Activated CD4-positive, CD25-positive, alpha-beta regulatory T cell (primary cell): ENCODE data around the gene VASH1.
A peak's percentile ranks its signal among the peaks of the same experiment; 100 is the strongest.

Experiments used
- DNase-seq, 4 experiments: peaks; one replicate each; lab custom pipeline; 2025; lab: John Stamatoyannopoulos, UW

VASH1 gene

DNA sequence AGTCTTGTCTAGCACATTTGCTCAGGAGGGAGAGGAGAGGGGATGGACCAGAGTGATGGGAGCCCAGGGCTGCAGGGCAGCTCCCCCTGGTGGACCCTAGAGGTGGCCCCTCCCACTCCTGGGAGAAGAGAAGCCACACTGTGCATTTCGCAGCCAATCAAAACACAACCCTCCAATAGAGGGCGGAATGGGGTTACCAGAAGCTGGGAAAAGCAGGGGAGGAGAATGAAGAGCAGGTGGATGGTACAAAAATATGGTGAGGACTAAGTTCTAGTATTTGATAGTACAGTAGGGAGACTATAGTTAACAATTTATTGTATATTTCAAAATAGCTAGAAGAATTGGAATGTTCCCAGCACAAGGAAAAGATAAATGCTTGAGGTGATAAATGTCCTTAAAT lies 23.6 kb downstream of the VASH1 start:
- peak in 2 of 4 experiments; percentile 15 to 17 for DNase-seq

DNA sequence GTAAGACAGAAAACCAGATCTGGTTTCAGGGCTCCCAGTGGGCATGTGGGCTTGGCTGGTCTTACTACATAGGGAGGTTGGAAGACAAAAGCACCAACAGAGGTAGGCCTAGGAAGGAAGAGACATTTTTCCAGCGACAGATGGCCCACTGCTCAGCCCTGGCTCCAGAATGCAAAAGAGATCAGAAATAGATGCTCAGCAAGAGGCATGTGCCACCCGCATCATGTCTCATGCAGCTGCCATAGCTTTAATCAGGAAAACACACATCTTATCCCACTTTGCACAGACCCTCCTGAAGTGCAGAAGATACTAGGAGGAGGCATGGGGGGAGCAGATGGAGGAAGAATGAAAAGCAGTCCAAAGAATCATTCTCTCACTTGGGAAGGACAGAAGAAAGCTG lies 25.3 kb downstream of the VASH1 start:
- DNase-seq, result no peak

DNA sequence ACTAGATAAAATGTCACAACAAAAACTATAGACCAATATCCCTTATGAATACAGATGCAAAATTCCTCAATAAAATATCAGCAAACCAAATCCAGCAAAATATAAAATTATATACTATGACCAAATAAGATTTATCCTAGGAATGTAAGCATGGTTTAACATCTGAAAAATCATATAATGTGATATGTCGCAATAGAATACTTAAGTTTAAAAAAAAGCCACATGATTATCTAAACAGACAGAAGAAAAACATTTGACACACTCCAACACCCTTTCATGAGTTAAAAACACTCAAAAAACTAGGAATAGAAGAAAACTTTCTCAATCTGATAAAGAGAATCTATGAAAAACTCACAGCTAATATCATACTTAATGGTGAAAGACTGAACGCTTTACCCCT lies 31.2 kb downstream of the VASH1 start:
- no peak for DNase-seq

DNA sequence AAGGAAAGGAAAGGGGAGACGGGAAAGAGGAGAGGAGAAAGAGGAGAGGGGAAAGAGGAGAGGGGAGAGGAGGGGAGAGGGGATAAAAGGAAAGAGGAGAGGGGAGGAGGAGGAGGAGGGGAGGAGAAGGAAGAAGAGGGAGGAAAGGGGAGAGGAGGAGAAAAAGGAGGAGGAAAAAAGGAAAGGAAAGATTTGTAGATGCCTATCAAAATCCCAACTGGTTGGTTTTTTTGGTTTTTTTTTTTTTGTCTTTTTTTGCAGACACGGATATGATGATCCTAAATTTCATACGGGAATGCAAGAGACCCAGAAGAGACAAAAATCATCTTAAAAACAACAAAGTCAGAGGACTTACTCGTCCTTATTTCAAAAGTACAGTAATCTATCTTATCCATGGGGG lies 32.1 kb downstream of the VASH1 start:
- DNase-seq, result no peak

DNA sequence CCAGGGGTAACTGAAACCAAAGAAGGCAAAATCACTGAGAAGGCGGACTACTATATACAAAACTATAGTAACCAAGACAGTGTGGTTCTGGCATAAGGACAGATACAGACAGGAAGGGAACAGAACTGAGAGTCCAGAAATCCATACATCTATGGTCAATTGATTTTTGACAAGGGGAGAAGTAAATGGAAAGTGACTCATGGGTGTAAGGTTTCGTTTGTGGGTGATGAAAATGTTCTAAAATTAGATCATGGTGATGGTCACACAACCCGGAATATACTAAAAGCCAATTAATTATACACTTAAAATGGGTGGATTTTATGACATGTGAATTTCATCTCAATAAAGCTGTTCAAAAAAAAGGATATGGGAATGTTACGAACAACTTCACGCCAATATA lies 32.7 kb downstream of the VASH1 start:
- no peak for DNase-seq

DNA sequence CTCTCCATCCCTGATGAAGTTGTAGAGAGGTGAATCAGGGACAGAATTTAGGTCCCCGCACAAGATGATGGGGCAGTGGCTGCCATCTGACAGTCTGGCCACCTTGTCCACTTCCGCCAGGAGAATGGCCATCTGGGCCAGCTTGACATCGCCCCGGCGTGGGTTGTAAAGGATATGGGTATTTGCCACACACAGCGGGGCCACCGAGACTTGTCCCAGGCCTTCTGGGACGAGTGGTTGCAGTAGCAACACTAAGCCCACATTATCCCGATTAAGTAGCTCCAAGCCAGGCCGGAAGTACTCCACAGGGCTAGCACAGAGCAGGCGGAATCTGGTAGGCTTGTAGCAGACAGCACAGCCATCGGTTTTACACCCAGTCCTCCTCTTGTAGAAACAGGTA lies 45.2 kb downstream of the VASH1 start:
- no peak for DNase-seq

DNA sequence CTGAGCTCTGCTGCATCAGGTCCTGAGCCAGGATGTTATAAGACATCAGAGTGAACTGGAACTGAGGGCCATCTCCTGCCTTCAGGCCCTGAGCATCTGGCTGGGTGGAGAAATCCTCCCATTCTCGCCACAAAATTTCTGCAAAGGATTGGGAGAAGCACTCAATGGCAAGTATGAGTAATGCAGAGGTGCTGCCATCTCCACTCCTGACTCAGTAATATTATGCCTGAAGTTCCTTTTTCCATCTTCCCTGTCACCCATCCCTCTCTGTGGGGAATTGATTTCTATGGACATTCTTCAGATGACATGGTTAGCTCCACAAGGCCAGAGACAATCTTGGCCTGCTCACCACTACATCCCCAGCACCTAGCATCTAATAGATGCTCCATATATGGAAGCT lies 46.7 kb downstream of the VASH1 start:
- DNase-seq, result no peak

DNA sequence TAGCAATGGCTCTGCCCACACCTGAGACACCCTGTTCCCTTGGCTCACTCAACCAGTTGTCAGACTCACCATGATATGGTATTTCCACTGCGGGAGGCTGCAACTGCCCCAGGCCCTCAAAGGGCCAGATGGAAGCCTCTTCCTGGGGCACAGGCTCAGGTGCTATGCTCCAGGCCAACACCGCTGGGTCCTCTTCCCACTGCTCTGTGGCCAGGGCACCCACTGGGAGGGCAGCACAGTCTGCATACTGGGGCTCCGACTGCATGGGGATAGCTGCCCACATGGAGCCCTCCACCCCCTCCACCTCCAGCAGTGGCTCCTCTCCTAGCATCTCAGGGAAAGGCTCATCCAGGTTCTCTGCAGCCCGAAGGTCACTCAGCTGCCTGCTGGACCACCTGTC lies 47.7 kb downstream of the VASH1 start:
- DNase-seq, result no peak

DNA sequence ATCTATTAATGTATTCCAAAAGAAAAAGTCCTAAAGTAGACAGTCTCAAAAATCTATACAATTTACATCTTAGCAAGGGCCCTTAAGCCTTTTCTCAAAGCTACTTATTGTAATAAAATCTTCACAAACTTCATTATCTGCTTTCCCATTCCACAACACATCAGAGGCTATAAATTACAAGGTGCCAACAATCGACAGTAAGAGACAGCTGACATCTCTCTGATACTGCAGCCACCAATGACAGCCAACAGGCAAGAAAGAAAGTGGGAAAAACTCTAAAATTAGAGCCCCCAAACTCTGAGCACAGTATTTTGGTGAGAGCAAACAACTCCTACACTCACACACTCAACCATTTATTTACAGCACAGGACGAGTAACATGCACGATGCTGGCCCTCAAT lies 49.3 kb downstream of the VASH1 start:
- DNase-seq, result no peak

DNA sequence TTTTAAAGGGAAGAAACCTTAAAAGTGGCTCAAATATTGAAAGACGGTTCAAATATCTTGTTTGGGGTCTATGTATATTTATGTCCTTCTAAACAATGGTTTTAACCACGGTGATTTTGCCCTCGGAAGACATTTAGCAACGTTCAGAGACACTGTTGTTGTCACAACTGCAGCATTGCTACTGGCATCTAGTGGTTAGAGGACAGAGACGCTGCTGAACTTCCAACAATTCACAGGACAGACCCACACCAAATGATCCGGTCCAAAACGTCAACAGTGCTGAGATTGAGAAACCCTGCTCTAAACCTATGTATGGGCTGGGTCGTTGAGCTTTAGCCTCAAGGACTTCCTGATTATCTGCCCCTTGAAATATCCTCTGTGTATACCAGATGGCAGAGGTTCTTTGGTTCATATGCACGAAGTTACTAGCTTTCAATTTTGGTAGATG lies 49.7 kb downstream of the VASH1 start:
- DNase-seq, result no peak

DNA sequence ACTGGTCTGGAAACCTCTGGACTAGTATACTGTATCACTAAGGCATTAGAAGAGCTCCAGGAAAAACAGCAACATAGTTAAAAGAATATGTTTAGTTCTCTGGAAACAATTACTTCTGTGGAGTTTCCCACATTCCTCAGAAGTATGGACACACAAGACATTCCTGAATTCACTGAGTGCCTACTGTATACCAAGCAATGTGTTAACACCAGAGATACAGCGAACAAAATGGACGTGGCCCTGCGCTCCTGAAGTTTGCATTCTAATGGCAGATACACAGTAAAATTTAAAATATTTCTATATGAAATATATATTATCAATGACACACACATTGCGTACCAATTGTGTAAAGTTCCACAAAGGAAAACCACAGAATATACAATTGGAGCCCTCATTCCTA lies 50.3 kb downstream of the VASH1 start:
- no peak for DNase-seq

DNA sequence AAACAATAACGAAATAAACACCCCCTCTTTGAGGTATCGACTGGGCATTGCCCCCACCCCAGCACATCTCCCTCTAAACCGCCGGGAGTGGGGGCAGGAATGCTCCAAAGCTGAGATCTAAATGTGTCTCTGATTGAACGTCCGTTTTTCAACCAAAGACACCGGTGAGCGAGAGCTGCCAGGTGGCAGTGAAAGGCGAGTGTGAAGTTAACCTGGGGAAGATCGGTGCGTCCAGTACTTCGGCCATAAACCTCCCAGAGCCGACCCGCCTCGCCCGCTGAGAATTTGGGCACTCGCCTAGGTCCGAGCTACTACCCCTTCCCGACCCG lies 50.8 kb downstream of the VASH1 start:
- DNase-seq, result no peak

DNA sequence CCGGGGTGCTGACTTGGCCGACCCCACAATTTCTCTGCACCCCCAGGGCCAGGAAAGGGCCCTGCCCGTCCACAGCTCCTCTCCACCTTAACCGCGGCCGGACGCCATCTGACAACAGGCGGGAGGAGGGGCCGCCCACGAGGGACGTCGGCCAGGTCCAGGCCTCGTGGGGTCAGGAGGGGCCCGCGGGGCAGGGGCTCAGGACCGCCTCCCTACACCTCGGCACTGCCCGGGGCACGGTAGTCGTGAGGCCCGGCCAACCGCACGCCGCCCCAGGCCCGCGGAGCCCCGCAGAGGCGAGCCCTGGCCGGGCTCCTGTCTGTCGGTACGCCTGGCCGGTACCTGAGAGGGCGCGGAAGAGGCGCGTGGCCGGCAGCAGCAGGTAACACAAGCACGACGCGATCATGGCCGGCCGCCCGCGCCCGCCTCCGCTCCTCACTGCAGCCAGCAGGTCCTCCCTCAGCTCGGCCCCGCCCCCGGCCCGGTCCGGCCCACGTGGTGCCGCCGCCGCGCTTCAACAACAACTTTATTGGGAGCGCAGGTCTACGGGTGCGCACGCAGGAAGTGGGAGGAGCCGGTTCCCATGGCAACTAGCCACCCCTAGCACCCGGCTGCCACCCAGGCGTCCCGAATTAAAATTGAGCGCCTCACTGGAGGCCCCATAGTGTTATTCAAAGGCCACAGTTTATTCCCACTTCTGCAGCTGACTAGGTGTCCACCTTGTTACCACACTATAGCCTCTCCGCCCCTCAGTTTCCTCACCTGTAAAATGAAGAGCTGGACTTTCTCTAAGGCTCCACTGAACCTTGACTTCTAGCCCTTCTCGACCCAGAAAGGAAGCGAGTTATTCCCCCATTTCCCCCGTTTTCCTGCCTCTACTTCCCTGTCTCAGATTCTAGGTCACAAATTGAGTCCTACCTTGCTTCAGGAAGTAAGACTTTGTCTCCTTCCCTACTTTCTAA lies 51.4 kb downstream of the VASH1 start, which contains the start of gene ANGEL1:
Gene ANGEL1 (minus strand): TSS at position 461 of the 962 bp plus-strand sequence. CDS start 55 bp downstream, at position 406.
- peak; percentile 90 to 95 (median 94) for DNase-seq

DNA sequence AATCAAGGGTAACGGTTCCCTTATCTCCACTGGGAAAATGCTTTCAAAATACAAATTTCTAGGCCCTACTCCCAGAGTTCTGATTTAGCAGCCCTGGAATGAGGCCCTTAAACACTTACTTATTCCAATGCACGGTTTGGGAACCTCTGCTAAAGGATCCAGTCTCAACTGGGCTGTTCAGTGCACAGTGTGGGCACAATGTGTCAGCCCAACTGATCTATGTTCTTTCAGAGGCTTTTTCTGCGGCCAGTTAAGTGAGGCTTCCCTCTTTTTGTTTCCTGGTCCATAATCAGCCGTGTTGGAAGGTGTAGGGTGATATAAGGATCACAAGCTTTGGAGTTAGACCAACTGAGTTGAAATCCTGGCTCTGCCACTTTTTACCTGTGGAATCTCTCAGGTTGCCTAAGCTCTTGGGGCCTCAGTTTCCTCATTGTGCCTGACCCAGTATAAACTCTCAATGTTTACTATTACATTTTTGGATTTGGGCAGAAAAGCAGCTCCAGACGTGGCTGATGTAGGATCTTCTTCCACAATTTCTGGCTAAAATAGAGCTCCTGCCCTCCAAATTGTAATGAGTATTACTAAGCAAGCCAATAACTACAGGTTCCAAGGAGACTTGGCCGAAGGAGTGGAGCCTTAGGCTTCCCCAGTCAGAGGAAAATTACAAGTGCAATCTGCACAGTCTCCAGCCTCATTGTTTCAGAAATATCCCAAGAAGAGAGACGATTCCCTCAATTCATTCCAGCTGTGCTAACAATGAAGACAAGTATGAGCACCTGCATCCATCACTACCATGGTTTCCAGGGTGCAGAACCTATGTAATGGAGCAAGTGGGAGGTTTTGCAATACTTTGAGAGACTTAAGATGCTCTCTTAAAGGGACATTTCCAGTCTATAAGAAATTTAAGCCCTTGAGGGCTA lies 53.7 kb downstream of the VASH1 start:
- no peak for DNase-seq

DNA sequence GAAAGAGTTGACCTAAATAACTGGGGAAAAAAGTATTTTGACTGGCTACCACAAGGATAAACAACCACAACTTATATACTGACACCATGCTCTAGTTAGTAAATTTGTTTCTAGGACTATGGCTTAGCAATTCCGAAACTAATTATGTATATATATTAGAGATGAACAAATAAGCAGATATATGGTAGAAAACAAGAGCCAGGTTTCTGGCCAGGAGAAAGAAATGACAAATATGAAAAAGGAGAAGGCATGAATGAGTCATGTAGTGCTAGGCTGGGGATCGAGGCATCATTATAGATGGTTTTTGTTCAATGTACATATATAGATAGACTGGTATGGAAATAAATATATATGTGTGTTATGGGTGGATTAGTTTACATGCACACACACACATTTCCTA lies 59.4 kb downstream of the VASH1 start:
- DNase-seq, result no peak

DNA sequence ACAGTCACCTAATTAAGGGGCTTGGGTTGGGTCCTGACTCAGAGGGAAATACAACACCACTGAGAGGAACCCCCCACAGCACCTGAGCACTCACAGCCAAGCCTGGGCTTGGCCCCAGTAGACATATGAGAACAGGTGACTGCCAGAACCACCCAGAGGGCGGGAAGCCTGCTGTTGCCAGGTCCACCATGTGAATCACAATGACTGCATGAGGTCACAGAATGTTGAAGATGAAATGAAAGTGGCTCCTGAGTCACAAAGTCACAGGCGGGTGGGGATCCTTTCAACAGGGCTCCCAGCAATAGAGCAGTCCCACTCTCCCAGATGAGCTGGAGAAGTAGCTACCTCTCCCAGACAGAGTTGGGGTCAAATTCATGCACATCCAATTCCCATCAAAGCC lies 64.9 kb downstream of the VASH1 start, which contains the start of gene LRRC74A:
Gene LRRC74A (plus strand): TSS at position 287 of the 400 bp plus-strand sequence. CDS start 290 bp downstream, outside the sequence.
- DNase-seq, result no peak

DNA sequence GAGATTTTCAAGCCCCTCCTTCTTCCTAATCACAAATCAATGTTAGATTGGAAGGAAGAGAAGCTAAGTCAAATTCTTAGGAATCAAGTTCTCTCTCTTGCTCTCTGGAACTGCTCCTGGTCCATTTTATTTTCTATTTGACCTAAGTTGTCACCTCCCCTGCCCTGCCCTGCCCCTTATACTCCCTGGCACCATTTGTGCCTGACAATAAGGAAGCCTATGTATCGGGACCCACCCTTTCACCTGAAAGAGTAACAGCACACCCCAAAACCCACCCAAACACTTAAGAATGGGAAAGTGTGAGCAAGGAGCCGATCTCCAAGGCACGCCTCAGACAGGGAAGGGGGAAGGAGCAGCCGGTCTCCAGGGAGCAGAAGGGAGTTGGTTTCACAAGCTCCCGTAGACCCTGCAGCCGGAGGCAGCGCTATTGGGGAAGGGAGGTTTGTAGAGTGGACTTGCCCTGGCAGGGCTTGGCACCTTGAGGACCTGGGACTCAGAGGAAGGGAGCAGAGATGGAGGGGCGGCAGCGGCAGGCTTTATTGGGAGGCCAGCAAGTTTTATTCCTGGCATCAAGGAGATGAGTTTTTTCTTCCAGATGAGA lies 66.5 kb downstream of the VASH1 start:
- no peak for DNase-seq

DNA sequence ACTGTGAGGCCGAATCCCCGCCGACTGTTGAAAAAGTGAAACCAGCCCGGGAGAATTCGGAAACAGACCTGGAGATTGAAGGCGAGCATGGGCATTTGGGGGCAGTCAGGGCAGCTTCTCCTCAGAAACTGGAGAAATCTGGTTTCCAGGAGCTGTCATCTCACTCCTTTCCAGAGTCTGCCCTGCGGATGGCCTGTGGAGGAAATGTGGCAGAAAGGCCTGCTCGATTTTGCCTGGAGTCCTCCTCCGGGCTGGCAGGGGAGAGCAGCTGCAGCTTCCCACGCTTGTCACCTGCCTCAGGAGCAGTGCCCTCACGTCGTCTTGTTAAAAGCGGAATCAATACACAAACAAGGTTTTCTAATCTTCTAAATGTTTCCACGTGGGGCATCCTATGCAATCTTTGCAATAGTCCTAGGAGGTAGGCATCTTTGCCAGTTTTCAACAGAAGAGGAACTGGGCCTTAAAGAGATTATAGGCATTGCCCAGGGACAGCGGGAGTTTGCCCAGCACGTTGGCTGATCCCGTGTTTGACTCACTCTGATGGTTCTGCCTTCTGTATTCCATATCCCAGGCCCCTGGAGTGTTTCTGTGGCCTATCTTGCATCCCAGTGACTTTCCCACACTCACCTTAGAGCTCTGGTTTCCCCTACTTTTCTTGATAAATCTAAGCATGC lies 67.2 kb downstream of the VASH1 start:
- DNase-seq, result no peak

DNA sequence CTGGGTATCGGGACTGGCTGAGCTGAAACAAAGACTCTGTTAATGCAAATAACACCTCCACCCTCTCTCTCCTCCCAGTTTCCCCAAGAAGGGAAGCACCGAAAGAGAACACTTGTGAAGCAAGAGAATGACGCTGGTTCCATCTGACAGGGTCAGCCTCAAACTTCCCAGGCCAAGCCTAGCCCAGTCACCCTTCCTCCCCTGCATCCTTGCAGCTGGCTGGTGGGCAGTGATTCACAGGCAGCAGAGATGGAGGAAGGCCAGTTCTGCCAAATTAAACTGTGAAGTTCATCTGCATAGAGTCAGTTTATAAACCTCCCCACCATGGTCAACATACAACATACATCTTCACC lies 67.7 kb downstream of the VASH1 start:
- no peak for DNase-seq

DNA sequence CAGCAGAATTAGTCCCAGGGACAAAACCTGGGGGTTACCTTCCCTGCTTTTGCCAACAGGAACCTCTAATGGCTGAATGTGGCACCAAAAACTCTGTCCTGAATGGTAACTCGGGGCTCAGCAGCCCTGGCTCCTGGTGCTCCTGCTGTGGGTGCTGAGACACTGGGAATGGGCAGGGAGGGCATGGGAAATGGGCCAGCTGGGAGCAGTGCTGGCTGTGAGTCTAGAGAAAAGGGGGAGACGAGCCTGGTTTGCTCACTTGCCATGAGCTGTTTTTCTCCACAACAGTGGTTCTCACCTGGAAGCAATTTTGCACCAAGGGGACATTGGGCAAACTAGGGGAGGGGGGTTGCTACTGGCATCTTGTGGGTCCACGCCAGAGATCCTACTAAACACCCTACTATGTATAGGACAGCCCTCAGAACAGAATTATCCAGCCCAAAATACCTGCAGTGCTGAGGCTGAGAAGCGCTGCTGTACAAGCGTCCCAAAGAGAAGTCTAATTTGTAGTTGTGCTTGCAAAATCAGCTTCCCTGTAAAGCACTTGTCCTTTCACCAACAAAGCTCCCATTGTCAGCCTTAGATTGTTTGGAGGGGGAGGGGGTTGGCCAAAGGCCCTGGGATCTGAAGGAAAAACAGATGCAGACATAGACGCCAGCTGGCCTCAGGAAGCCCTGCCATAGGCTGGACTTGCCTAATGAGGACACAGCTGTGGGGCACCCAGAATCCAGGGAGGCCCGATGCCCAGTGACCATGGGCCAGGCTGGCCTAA lies 68.6 kb downstream of the VASH1 start:
- DNase-seq, result no peak

DNA sequence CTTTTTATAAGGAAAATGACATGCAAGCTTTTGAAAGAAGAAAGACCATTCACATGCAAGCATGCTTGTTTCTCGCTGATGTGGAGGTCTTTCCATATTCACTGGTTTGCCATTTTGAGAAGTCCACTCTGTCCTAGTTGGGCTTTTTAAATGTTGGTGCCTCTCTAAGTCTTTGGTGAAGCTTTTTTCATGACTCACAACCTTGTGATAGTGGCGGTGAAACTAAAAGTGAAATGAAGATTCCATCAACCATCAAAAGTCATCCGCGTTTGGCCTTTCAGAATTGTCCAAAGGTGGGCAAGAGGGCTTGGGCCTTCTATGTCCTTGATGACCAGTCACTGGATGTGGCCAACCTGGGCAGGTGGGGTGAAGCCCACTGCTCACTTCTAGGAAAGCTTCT lies 69.3 kb downstream of the VASH1 start:
- DNase-seq, result no peak
